T-cell (primary cell): ENCODE results near the gene RRP36. TPM values are rescaled to one million over a fixed set of nuclear protein-coding genes. Genes with fewer than 3 reads are reported as not detected.
A peak's percentile ranks its signal among the peaks of the same experiment; 100 is the strongest.

Source experiments
- ATAC-seq, 4 experiments: fragments of 200-7000 bp in 3 of 4; fragments of 150-1000 bp in 1 of 4; cut with Tn5 transposase; replicated peaks in 1 of 4; 1 replicate in 3 of 4; 2 replicates in 1 of 4; pipeline ENCODE4 v1.10.0; 2021; ENCODE audit warnings: moderate library complexity in 3 of 4, mild to moderate bottlenecking in 2 of 4, moderate number of reproducible peaks in 1 of 4
- CTCF ChIA-PET, 2 donors: fragments of 300-600 bp; sonication (Branson Sonifier 250); formaldehyde crosslinking; loops; one replicate each; lab custom pipeline; 2022; ENCODE audit warnings: antibody characterized with exemption in 2 of 2; lab: Charles Lee
- POLR2A ChIA-PET, 2 donors: fragments of 300-600 bp; sonication (Branson Sonifier 250); formaldehyde crosslinking; loops; one replicate each; lab custom pipeline; 2022; ENCODE audit warnings: antibody characterized with exemption in 2 of 2; lab: Charles Lee
- DNase-seq, 35 experiments: peaks; one replicate each; pipeline versions ENCODE4 v3.0.0 to v3.0.0-alpha.2; 2013 to 2023
- H3K27ac ChIP-seq: one replicate; pipeline ENCODE4 v1.5.1; 2013; ENCODE audit warnings: low read length
- H3K27me3 ChIP-seq, 2 experiments: replicated peaks in 1 of 2; 1 replicate in 1 of 2; 2 replicates in 1 of 2; pipeline versions ENCODE4 v1.6.1 to v1.7.0; 2013; ENCODE audit warnings: low read length in 1 of 2, mixed read lengths in 1 of 2; ENCODE audit not compliant: control insufficient read depth in 2 of 2, insufficient read depth in 2 of 2; ENCODE audit errors: extremely low read depth in 1 of 2
- H3K36me3 ChIP-seq, 2 donors: 1 replicate in 1 of 2; 2 replicates in 1 of 2; pipeline versions ENCODE4 v1.6.1 to v1.7.0; 2013; ENCODE audit warnings: low read length in 1 of 2; ENCODE audit not compliant: control insufficient read depth in 2 of 2, insufficient read depth in 1 of 2; ENCODE audit errors: extremely low read depth in 1 of 2
- H3K4me1 ChIP-seq, 2 experiments: 1 replicate in 1 of 2; 2 replicates in 1 of 2; pipeline versions ENCODE4 v1.6.1 to v1.7.0; 2013; ENCODE audit warnings: low read length in 2 of 2, mixed read lengths in 1 of 2; ENCODE audit not compliant: insufficient read depth in 2 of 2, control insufficient read depth in 1 of 2; ENCODE audit errors: extremely low read depth in 1 of 2
- H3K4me3 ChIP-seq, 2 donors: 1 replicate in 1 of 2; 2 replicates in 1 of 2; pipeline versions ENCODE4 v1.5.1 to v1.7.0; 2013; ENCODE audit warnings: mild to moderate bottlenecking in 2 of 2, low read length in 1 of 2, moderate library complexity in 1 of 2; ENCODE audit not compliant: control insufficient read depth in 1 of 2; ENCODE audit errors: extremely low read depth in 1 of 2
- H3K9me3 ChIP-seq: 2 replicates; pipeline ENCODE4 v1.7.0; 2013
- H3K27ac Mint-ChIP-seq, 2 donors: one replicate each; pipeline ENCODE4 v1.8.0; 2020 to 2021; ENCODE audit warnings: mild to moderate bottlenecking in 2 of 2, mixed read lengths in 2 of 2
- H3K27me3 Mint-ChIP-seq, 2 donors: one replicate each; pipeline ENCODE4 v1.8.0; 2021 to 2022; ENCODE audit warnings: mixed read lengths in 2 of 2
- H3K36me3 Mint-ChIP-seq: one replicate; pipeline ENCODE4 v1.8.0; 2021; ENCODE audit warnings: mixed read lengths
- H3K4me1 Mint-ChIP-seq, 3 donors: one replicate each; pipeline ENCODE4 v1.8.0; 2020 to 2022; ENCODE audit warnings: mixed read lengths in 3 of 3, mild to moderate bottlenecking in 1 of 3
- H3K4me3 Mint-ChIP-seq, 3 donors: one replicate each; pipeline ENCODE4 v1.8.0; 2020 to 2022; ENCODE audit warnings: mild to moderate bottlenecking in 3 of 3, mixed read lengths in 3 of 3, moderate library complexity in 3 of 3
- H3K9me3 Mint-ChIP-seq, 3 donors: one replicate each; pipeline ENCODE4 v1.8.0; 2020 to 2022; ENCODE audit warnings: mixed read lengths in 3 of 3
- WGBS: methylation state at CpG from one replicate; pipeline ENCODE4 v1.1.5; 2013; ENCODE audit warnings: missing lambda C conversion rate; ENCODE audit not compliant: insufficient coverage; 5-methylcytosine and 5-hydroxymethylcytosine counted together
- total RNA-seq, 35 experiments: library from RNA in 6 of 35; stranded (reverse) in 6 of 35; fragments of 120-200 nt in 1 of 35; gene quantifications; one replicate each; pipeline versions ENCODE4 v1.2.1 to v1.2.4 and lab custom pipeline; 2013 to 2026

RRP36 gene
- total RNA-seq, 5 donors from 2014 or later (not counting 1 experiment from before 2014, with no cell fraction given) = 27.3 to 51.2 (median 47.3) TPM

DNA sequence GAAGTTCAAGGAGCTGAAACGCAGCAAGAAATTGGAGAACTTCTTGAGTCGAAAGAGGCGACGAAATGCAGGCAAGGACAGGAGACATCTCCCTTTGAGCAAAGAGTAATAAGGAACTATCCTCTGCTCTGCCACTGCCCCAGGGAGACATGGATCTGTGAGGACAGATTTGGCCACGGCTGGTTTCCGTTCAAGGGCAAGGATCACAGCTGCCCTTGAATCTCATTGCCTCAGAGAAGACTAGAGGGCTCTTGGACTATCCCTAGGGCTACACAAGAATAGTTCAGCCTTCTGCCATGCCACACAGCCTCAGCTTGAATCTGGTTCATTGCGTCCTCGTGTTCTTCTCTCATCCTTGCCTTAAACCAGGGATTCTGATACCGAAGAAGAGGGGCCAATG is 7.7 kb downstream of the RRP36 start:
- POLR2A ChIA-PET = no interaction called here
- CTCF ChIA-PET = no interaction called here
- H3K27ac Mint-ChIP-seq = no peak overlapping the region

GRCh38 chr6:43032326-43032725 is 10.9 kb downstream of the RRP36 start:
- Histone ChIP-seq H3K9me3 (no peaks in the 10 kb centered on the region), H3K27ac (no peak overlapping the region), H3K27me3 (no peaks in the 10 kb centered on the region), H3K4me3 (no peak overlapping the region), H3K4me1 (no peaks in the 10 kb centered on the region), H3K36me3 (peaks cover 17 to 50% of the 10 kb centered on the region in 2 donors)
- H3K9me3 Mint-ChIP-seq = no peaks in the 10 kb centered on the region
- H3K27me3 Mint-ChIP-seq = no peaks in the 10 kb centered on the region
- ChIA-PET CTCF (interaction anchor here in 1 of 2 donors (0.8 kb wide), 1 partner anchor 431 kb away, joined by 3 read pairs; no protein-coding TSS in a partner anchor), POLR2A (interaction anchor here in 1 of 2 donors (0.7 kb wide), 1 partner anchor 221 kb away, joined by 5 read pairs; no protein-coding TSS in a partner anchor)
- H3K4me1 Mint-ChIP-seq = peaks cover 0 to 4% (median 0%) of the 10 kb centered on the region in 3 donors
- H3K27ac Mint-ChIP-seq = no peak overlapping the region
- H3K36me3 Mint-ChIP-seq = peaks cover 35% of the 10 kb centered on the region
- no peak overlapping the region for H3K4me3 Mint-ChIP-seq
- no peak for ATAC-seq
- 100% methylated on average over 1 of the region's 4 CpGs for WGBS
- no peak for DNase-seq

More for the DNA sequence above, 7.7 kb downstream of the RRP36 start:
- Histone ChIP-seq H3K4me3 (no peak overlapping the region), H3K27ac (no peak overlapping the region), H3K9me3 (no peaks in the 10 kb centered on the region), H3K27me3 (no peaks in the 10 kb centered on the region), H3K36me3 (peaks cover 24 to 64% of the 10 kb centered on the region in 2 donors), H3K4me1 (peaks cover 0 to 3% of the 10 kb centered on the region in 2 experiments)
- Mint-ChIP-seq H3K9me3 (no peaks in the 10 kb centered on the region), H3K36me3 (peaks cover 45% of the 10 kb centered on the region), H3K4me1 (peaks cover 7 to 11% (median 8%) of the 10 kb centered on the region in 3 donors), H3K4me3 (no peak overlapping the region), H3K27me3 (no peaks in the 10 kb centered on the region)
- DNase-seq (no peak), ATAC-seq (no peak)
- WGBS = 97% methylated on average over 9 of the region's 9 CpGs

DNA sequence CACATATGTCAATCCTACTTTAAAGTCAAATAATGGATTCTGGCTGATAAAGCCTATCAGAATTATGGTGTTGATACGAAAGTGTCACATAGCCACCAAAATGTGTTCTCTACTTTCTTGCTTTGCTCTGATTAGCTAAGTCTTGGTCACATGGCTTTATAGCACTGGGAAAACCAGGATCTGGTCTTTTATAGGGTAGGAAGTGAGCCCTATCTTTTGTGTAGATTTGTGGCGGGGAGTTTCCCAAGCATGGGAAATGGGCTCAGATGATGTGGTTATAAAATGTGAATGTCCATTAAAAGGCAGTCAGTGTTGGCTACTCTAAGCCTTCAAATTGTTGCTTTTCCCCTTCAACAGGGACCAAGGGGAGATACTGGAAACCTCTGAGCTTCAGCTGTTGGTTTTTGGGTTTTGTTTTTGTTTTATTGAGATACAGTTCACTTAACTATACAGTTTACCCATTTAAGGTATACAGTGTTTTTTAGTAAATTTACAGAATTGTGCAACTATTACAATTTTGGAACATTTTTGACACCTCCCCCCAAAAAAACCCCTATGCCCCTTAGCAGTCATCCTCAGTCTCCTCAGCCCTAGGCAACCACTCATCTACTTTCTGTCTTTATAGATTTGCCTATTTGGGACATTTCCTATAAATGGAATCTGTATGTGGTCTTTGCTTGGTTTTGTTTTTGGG is 12.2 kb downstream of the RRP36 start:
- Mint-ChIP-seq H3K9me3 (no peaks in the 10 kb centered on the region), H3K4me1 (peaks cover 0 to 4% (median 0%) of the 10 kb centered on the region in 3 donors), H3K4me3 (no peak overlapping the region), H3K36me3 (peaks cover 38% of the 10 kb centered on the region), H3K27me3 (no peaks in the 10 kb centered on the region), H3K27ac (peak overlapping the region in 1 of 2 donors; percentile 48)
- Histone ChIP-seq H3K27ac (no peak overlapping the region), H3K4me3 (no peak overlapping the region), H3K4me1 (no peaks in the 10 kb centered on the region), H3K9me3 (no peaks in the 10 kb centered on the region), H3K27me3 (no peaks in the 10 kb centered on the region), H3K36me3 (peaks cover 17 to 48% of the 10 kb centered on the region in 2 donors)
- ATAC-seq (no peak), DNase-seq (no peak)
- CTCF ChIA-PET = interaction anchor here in 1 of 2 donors (0.6 kb wide), 1 partner anchor 54 kb away, joined by 3 read pairs; no protein-coding TSS in a partner anchor
- WGBS = 100% methylated on average over 1 of the region's 2 CpGs
- POLR2A ChIA-PET = interaction anchor here in 1 of 2 donors (0.5 kb wide), 1 partner anchor 149 kb away, joined by 6 read pairs; no protein-coding TSS in a partner anchor

GRCh38 chr6:43034190-43034525 is 12.7 kb downstream of the RRP36 start:
- Histone ChIP-seq H3K27me3 (no peaks in the 10 kb centered on the region), H3K4me1 (no peaks in the 10 kb centered on the region), H3K9me3 (no peaks in the 10 kb centered on the region), H3K27ac (no peak overlapping the region), H3K4me3 (no peak overlapping the region), H3K36me3 (peaks cover 19 to 45% of the 10 kb centered on the region in 2 donors)
- DNase-seq (no peak), ATAC-seq (no peak)
- Mint-ChIP-seq H3K27me3 (no peaks in the 10 kb centered on the region), H3K27ac (peak overlapping the region in 1 of 2 donors; percentile 48), H3K36me3 (peaks cover 41% of the 10 kb centered on the region), H3K4me3 (no peak overlapping the region), H3K9me3 (no peaks in the 10 kb centered on the region), H3K4me1 (peaks cover 0 to 4% (median 0%) of the 10 kb centered on the region in 3 donors)
- CTCF ChIA-PET = no interaction called here
- WGBS = 100% methylated on average over 2 of the region's 2 CpGs
- POLR2A ChIA-PET = interaction anchor here in 1 of 2 donors (0.5 kb wide), 1 partner anchor 148 kb away, joined by 6 read pairs; no protein-coding TSS in a partner anchor

DNA sequence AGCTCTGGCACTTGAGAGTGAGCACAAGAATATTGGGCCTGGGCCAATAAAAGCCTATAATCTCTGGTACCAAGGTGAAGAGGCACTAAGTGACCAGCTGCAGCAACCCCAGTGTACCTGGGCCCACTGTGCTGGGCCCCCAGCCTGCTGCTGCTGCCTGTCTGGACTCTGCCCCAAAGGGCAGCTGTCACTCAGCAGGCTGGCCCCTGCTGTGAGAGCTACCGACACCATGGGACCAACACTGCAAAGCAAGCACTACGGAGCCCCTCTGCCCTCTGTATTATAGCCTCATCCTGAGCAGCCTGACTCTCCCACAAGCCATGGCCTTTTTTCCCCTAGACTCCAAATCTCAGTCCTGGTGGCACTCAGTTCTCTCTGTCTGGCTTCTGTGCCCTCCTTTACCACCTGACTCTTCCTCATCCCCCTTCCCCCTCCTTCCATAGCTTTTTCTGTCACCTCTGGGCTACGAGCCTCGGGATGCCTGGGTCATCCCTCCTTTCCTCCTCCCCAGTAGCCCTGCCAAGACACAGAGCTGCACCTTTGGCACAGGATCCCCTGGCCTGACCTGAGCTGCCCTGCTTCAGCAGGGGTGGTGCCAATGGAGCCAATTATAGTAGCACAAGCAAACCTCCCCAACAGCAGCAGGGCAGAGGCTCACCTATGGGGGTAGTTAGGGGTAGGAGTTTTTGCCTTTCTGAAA is 14.2 kb downstream of the RRP36 start:
- ChIA-PET CTCF (no interaction called here), POLR2A (no interaction called here)
- peak overlapping the region in 1 of 2 donors; percentile 66 for H3K27ac Mint-ChIP-seq
- H3K4me1 Mint-ChIP-seq = peaks cover 0 to 4% (median 0%) of the 10 kb centered on the region in 3 donors
- H3K4me3 Mint-ChIP-seq = no peak overlapping the region
- Histone ChIP-seq H3K9me3 (no peaks in the 10 kb centered on the region), H3K27ac (no peak overlapping the region), H3K4me1 (no peaks in the 10 kb centered on the region), H3K36me3 (peaks cover 22 to 45% of the 10 kb centered on the region in 2 donors), H3K4me3 (no peak overlapping the region), H3K27me3 (no peaks in the 10 kb centered on the region)
- ATAC-seq (no peak), DNase-seq (no peak)
- 93% methylated on average over 4 of the region's 4 CpGs for WGBS
- H3K9me3 Mint-ChIP-seq = no peaks in the 10 kb centered on the region
- H3K36me3 Mint-ChIP-seq = peaks cover 37% of the 10 kb centered on the region
- no peaks in the 10 kb centered on the region for H3K27me3 Mint-ChIP-seq

DNA sequence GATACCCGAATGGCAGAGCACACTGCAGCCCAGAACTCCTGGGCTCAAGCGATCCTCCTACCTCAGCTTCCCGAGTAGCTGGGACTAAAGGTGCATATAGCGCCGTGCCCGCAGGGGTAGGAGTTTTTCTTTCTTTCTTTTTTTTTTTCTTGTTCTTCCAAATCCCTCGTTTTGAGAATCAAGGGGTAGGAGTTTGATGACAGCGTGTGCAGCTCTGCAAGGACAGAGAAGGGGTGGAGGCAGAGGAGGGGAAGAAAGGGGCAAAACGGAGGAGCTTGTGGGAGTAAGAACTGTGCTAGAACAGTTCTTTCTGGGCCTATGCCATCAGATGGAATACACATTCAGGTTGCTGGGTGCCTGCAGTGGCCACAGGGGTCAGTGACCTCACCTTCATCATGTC is 15.3 kb downstream of the RRP36 start:
- Histone ChIP-seq H3K4me3 (no peak overlapping the region), H3K27ac (no peak overlapping the region), H3K27me3 (no peaks in the 10 kb centered on the region), H3K9me3 (no peaks in the 10 kb centered on the region), H3K4me1 (no peaks in the 10 kb centered on the region), H3K36me3 (peaks cover 25 to 51% of the 10 kb centered on the region in 2 donors)
- ChIA-PET CTCF (no interaction called here), POLR2A (no interaction called here)
- Mint-ChIP-seq H3K9me3 (no peaks in the 10 kb centered on the region), H3K4me3 (no peak overlapping the region), H3K36me3 (peaks cover 37% of the 10 kb centered on the region), H3K27ac (no peak overlapping the region), H3K27me3 (no peaks in the 10 kb centered on the region), H3K4me1 (peaks cover 0 to 4% (median 0%) of the 10 kb centered on the region in 3 donors)
- ATAC-seq = no peak
- 94% methylated on average over 2 of the region's 9 CpGs for WGBS
- no peak for DNase-seq
